SKM-1 (cell line): ENCODE measurements around the gene VPS39.

Experiments used
- DNase-seq: peaks from one replicate; lab custom pipeline; 2025; ENCODE audit not compliant: unreplicated experiment; lab: John Stamatoyannopoulos, UW

Gene VPS39

GRCh38 chr15:42158941-42159340, 49.2 kb downstream of the VPS39 start:
- no peak for DNase-seq

DNA sequence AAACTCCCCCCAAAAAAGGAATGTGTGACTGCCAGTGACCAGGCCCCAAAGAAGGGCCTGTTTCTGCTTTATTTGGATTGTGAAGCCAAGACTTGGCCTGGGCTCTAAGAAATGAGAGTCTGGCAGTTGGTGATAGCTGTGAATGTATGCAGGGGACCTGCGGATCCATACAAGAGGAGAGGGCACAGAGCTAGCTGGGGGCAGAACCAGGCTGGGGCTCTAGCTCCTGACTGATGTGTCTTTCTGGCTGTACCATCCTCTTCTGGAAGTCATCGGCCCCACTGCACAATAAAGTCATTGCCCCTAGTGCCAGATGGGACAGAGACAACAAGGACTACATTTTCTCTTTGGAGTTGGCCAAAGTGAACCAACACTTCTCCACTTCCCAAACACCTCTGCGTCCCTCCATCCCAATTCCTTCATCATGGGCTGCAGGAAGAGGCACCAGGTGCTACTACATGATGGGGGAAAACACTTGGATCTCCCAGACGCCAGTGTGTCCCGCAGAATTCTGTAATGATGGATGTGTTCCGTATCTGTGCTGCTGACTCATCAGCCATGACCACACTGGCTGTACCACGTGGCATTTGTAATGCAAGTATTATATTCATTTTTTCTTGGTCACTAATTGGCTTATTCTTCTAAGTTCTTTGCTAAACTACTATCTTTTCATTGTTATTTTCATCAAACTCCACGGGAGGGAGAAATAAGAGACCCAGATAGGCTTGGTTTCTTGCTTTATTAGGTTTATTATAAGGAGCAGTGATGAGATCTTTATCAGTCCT, 49.9 kb downstream of the VPS39 start:
- DNase-seq: no peak

GRCh38 chr15:42157381-42157780, 50.7 kb downstream of the VPS39 start:
- DNase-seq: no peak

- no peak for DNase-seq
Measured at GRCh38 chr15:42156243-42156922, 51.7 kb downstream of the VPS39 start, which contains the start of gene PLA2G4F. TSS of gene PLA2G4F (minus strand) at chr15:42156636. CDS start at chr15:42156549, 87 bp downstream.

DNA sequence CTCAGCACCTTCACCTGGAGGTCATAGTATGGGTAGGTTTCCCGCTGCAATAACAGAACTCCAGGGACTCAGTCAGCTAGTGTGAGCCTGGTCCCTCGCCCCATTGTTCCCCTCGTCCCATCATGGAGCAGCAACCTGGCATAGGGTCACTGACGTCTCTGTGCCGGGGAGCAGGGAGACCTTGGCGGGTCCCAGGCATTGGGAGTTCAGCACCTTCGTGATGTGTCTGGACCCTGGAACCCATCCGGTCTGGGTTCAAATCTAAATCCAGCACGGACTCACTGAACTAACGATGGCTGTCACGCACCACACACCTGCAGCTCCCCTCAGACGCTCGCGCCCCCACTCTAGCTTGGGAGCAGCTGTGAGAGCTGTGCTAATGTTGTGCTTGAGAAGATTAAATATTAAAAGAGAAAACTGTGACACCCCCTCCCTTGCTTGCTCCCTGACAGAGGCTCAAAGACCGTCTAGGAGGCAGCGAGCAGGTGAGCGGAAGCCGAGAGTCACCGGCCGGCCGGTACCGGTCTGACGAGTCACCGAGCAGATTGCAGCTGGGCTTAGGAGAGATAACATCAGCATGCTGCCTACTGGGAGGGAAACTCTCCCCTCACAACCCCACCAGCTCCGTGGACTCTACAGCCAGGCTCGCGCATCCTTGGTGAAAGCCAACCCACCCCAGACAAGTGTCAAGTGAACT, 52.4 kb downstream of the VPS39 start:
- DNase-seq: no peak

DNA sequence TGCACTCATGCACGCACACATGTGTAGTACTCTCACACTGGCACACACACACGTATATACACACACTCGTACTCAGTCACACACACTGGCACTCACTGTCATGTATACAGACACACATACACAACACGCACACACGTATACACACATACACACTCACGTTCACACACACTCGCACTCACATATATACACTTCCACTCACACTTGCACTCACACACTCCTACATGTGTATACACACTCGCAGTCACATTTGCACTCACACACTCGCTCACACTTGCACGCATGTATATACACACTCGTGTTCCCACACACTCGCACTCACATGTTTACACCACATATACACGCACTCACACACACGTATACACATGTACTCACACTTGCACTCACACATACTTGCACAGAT, 53.1 kb downstream of the VPS39 start:
- DNase-seq: no peak

DNA sequence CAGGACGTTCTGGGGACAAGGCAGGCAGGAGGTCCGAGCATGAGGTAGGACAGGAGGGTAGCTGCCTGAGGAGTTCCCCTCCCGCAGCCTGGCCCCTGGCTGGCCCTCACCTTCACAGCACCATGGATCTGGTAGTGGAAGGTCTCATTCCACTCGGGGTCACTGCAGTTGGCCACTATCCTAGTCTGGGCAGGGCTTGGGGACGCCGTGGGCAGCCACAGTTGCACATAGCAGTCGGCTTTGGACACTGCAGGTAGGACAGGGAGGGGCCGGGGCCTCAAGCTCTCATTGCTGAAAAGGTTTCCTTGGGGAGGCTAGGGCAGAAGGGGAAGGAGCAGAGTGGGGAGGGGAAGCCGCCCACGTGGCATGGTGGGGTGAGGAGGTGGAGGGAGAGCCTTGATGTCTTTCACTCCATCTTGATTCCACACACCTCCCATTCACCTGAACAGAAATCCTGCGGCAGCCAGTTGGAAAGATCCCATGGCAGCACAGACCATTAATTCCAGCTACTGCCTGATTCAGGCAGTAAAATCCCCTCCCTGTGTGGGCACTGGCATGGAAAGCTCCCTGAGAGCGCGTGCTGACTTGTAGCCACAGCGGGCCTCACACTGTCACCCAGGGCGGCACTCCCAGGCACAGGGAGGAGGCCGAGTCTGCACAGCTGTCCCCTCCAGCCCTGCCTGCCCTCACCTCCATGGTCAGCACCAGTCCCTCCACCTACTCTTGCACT, 53.7 kb downstream of the VPS39 start:
- no peak for DNase-seq

DNA sequence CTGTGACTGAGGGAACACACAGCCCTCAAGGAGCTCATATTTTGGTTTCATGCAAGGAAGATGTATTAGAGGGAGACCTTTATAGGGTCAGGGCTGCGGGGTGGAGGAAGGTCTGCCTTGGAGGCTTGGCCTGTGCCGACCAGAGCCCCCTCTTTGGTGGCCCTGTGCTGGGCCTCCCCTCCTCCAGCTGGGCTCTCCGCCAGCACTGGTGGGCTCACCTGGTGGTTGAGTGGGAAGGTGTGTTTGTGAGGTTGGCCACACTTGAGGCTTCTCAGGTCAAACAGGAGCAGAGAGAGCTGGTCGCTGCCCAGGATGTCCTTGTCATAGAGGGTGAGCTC, 54.3 kb downstream of the VPS39 start:
- DNase-seq: no peak

GRCh38 chr15:42152921-42153698, 55.0 kb downstream of the VPS39 start:
- no peak for DNase-seq

DNA sequence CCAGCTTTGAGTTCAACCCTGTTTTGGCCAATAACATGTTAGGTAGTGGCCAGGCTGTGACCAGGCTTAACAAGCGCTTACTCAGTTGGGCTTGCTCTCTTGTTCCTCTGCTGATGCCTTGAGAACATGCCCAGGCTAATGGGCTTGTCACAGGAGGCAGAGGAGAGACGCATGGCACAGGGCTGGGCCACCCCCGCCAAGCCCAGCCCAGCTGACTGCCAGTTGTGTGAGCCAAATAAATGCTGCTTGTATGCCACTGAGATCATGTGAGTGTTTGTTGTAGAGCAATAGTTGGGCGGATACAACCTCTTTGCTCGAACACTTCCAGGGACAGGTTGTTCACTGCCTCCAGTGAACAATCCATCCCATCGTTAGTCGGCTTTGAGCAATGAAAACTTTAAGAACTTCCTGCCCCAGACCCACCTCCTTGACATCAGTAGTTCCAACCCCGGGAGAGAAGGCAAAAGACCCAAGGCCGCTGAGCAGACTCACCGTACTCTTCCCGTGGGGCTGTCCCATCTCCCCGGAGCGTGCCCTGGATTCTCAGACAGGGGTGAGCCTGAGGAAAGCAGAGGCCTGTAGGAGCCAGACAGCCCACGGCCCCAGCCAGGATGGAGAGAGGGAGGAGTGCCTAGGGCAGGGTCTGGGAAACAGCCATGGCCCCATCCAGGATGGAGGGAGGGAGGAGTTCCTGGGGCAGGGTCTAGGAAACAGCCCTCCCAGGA, 55.7 kb downstream of the VPS39 start:
- DNase-seq: no peak

GRCh38 chr15:42151736-42152135, 56.4 kb downstream of the VPS39 start:
- no peak for DNase-seq

DNA sequence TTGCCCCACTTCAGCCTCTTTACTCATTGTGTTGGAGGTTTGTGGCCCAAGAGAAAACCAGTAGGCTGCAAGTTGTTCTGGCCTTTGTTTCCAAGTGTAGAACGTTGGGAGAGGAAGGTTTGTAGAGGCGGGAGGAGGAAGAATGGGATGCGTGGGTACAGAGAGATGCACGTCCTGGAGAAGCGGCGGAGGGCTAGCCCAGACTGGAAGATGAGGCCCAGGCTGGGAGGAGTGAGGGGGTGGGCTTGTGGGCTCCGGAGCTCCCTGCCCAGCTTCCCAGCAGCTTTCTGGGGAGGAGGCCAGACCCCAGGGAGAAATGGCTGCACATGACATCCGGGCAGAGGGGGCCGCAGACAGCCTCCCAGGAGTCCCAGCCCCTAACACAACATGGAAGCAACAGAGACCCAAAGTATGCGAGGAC, 57.0 kb downstream of the VPS39 start:
- no peak for DNase-seq

- no peak for DNase-seq
Measured at GRCh38 chr15:42150219-42150970, 57.7 kb downstream of the VPS39 start.

DNA sequence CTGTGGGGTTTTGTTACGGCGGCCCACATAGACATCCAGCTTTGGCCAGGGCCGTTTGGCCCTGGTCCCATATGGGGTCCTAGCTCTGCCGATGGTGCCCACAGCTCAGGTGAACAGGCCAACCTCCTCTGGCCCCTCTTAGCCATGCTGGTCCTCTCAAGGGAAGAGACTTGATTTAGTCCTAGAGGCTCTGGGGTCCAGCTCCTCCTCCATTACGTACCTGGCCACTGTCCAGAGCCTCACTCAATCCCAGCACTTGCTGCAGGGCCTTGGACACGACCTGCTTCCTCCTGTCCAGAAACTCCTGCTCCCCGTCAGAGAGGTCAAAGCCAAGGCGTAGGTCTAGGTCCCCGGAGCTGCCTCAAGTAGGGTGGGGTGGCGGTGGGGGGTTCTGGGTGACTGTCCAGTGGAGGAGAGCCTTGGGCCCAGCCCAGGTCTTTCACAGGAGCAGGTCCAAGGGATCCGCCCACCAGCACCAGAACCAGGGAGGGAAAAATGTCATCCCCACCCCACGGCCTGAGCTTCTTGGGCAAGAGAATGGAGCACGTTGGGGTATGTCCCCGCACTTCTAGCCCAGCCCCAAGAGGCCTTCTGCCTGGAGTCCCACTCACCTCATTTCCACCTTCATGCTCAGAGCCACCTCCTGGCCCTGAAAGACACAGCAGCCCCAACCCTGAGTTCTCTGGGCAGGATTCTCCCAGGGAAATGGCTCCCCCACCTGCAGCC, 58.4 kb downstream of the VPS39 start:
- DNase-seq: no peak

GRCh38 chr15:42148808-42149492, 59.2 kb downstream of the VPS39 start:
- no peak for DNase-seq

GRCh38 chr15:42147431-42147735, 60.7 kb downstream of the VPS39 start:
- DNase-seq: no peak

DNA sequence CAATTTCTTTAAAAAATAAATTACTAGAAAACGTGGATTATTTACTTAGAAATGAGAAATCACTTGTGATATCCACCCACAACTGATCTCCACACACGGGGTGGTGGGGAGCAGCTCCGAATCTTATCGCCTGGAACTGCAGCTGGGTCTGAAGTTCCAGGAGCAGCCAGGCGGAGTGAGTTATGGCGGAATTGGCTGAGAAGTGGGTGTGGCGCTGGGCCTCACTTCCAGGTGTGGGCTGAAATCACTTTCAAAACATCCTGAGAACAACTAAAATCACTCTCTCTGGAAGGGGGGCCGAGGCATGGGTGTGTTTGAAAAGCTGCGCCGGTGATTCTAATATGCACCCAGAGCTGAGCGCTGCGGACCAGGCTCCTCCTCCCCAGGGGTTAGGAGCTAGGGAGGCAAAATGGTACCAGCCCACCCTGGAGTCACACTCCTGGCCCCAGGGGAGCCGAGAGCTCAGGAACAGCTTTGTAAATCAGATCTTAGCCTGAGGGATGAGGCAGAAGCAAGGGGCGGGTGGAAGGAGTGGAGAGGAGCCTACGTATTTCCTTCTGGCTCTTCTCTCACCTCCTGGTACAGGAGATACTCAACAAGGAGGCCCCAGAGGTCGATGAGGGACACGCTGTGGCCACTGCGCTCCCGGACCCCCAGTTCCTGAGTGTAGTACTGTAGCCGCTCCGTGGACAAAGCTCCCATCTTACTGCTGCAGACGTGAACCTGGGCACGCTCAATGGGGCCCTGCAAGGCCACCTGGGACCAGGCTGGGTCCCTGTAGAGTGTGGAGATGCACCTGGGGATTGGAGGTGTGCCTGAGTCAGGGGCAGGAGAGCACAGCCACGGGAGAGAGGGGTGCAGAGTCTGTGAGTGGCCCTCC, 61.3 kb downstream of the VPS39 start:
- no peak for DNase-seq
